ENCODE measurements around the gene CIRBP.
"Not testable (repeated sequence)": the region's sequence is repeated elsewhere in the genome, so short reads cannot be mapped to it uniquely, and the experiment has no call there.

CIRBP gene

GRCh38 chr19:1309977-1310852 lies 41.1 kb downstream of the CIRBP start:
- no peak for ATAC-seq
- no peak for DNase-seq
- Mint-ChIP-seq H3K27ac (no peak overlapping the region), H3K9me3 (no peaks in the 10 kb centered on the region), H3K4me1 (no peaks in the 10 kb centered on the region), H3K27me3 (peaks cover 2% of the 10 kb centered on the region), H3K4me3 (no peak overlapping the region)

- H3K27ac Mint-ChIP-seq: no peak overlapping the region
- H3K27me3 Mint-ChIP-seq: peaks cover 7% of the 10 kb centered on the region
Measured at GRCh38 chr19:1310853-1311180, 41.7 kb downstream of the CIRBP start.

DNA sequence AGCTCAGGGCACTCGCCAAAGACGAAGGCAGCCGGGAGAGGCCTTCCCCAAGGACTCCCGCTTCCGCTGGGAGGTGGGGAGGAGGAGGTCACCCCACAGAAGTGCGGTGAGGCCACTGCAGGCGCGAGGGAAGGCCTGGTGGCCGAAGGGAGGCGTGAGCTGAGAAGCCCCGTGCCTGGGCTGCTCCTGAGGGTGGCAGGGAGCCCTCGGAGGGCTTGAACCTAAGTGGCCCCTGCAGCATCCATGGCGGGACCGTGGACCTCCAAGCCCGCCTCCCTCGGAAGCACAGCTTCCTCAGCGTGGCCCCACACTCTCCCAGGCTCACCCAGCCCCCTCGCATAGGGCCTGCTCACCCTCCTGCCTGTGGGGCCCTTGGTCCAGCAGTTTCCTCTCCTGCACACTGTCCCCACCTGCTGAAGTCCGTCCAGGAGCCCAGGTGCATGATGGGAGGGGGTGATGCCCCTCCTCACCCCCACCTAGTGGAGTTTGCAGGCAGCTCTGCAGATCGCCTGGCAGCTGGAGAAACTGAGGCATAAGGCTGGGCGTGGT lies 42.5 kb downstream of the CIRBP start:
- H3K4me1 Mint-ChIP-seq: no peaks in the 10 kb centered on the region
- H3K4me3 Mint-ChIP-seq: no peak overlapping the region
- no peak overlapping the region for H3K27ac Mint-ChIP-seq
- peaks cover 15% of the 10 kb centered on the region for H3K27me3 Mint-ChIP-seq
- H3K9me3 Mint-ChIP-seq: no peaks in the 10 kb centered on the region
- no peak for DNase-seq
- no peak for ATAC-seq

More at GRCh38 chr19:1310853-1311180, 41.7 kb downstream of the CIRBP start:
- ATAC-seq: no peak
- H3K4me1 Mint-ChIP-seq: no peaks in the 10 kb centered on the region
- H3K4me3 Mint-ChIP-seq: no peak overlapping the region
- DNase-seq: no peak
- no peaks in the 10 kb centered on the region for H3K9me3 Mint-ChIP-seq

GRCh38 chr19:1312767-1313694 lies 43.9 kb downstream of the CIRBP start:
- no peak for ATAC-seq
- DNase-seq: no peak
- Mint-ChIP-seq H3K4me3 (no peak overlapping the region), H3K4me1 (no peaks in the 10 kb centered on the region), H3K27me3 (peaks cover 29% of the 10 kb centered on the region), H3K9me3 (no peaks in the 10 kb centered on the region), H3K27ac (no peak overlapping the region)

DNA sequence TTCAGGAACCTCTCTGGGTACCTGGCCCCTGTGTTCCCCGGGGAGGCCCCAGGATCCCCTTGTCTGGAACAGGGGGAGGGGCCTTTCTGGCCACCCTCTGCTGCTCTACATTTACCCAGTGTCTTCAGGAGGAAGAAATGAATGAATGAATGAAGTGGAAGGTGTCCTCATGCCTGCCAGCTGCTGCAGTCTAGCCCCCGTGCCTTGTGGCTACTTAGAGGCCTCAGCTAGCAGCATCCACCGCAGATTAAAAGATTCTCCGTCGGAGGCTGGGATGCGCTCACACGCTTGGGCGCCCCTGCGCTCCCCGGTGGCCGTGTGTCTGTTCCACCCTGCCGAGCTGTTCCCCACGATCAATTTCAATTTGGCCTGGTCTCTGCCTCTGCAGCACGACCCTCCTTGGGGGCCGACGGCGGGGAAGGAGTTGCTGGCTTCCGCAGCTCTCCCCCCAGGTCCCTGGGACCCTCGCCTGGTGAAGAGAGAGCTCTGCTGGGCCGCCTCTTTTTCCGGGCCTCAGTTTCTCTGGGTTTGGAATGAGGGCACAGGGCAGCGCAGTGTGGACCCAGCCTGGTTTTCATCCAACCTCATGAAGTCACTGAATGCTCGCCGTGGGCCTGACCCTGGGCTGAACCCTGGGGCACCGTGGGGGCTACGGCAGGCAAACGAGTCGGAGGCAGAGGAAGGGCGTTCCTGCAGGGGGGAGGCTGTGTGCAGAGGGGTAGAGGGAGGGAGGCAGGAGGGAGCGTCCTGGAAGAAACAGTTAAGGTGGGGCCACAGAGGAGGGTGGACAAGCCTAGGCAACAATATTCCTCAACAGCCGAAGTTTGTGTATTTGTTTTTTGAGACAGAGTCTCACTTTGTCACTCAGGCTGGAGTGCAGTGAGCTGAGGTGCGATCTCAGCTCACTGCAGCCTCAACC lies 44.8 kb downstream of the CIRBP start:
- no peaks in the 10 kb centered on the region for H3K4me1 Mint-ChIP-seq
- H3K4me3 Mint-ChIP-seq: no peak overlapping the region
- ATAC-seq: no peak
- peaks cover 33% of the 10 kb centered on the region for H3K27me3 Mint-ChIP-seq
- DNase-seq: no peak
- H3K27ac Mint-ChIP-seq: no peak overlapping the region
- H3K9me3 Mint-ChIP-seq: no peaks in the 10 kb centered on the region

DNA sequence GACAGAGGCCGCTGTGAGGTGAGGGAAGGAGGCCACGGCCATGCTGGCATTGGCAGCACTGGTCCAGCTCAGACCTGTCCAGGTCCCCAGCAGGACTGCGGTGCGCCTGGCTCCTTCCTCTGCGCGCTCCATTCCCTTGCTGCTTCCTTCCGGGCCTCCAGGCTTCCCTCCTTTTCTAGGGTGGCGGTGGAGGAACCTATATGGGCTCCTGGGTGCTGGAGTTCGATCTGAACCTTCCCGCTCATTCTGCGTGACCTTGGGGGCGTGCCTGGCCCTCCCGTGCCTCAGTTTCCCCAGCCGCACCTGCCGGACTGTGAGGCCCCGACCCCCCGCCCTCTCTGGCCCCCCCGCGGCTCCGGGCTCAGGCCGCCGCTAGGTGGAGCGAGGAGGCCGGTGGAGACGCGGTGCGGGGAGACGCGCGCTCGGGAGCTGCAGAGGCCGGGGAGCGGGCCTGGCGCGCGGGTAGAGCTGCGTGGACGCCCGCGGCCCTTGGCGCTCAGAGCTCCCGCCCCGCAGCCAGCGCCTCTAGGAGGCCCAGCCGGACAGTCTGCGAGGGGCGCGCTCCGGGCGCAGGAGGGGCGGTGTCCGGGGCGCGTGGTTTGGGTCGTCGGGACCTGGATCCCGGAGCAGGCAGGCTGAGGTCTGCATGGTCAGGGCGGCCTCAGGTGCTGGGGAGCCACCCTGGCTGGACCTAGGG lies 46.5 kb downstream of the CIRBP start:
- Mint-ChIP-seq H3K4me1 (no peaks in the 10 kb centered on the region), H3K27ac (no peak overlapping the region), H3K27me3 (peaks cover 46% of the 10 kb centered on the region), H3K9me3 (no peaks in the 10 kb centered on the region), H3K4me3 (no peak overlapping the region)
- peak; percentile 80 for ATAC-seq
- peak; percentile 40 to 52 for DNase-seq

DNA sequence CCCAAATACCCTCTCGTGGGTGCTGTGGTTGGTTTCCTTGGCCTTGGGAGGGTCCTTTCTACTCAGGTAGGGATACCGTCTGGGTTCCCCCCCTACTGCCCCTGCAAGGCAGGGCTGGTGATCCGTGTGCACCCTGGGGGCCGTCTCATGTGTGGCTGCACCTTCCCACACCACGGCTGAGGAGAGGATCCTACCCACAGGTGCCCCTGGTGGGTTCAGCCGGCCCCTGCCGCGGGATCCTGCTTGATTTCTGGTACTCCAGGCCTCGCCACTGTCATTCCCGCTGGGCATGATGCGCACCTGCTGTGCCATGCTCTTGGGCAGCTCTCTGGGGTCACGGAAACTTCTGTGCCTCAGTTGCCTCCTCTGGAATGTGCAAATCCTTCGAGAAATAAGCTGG lies 47.3 kb downstream of the CIRBP start:
- ATAC-seq (no peak), DNase-seq (no peak)
- H3K4me3 Mint-ChIP-seq: no peak overlapping the region
- no peaks in the 10 kb centered on the region for H3K9me3 Mint-ChIP-seq
- H3K4me1 Mint-ChIP-seq: no peaks in the 10 kb centered on the region
- peaks cover 51% of the 10 kb centered on the region for H3K27me3 Mint-ChIP-seq
- no peak overlapping the region for H3K27ac Mint-ChIP-seq

- no peak overlapping the region for H3K27ac Mint-ChIP-seq
- H3K9me3 Mint-ChIP-seq: no peaks in the 10 kb centered on the region
Measured at GRCh38 chr19:1317274-1318003, 48.3 kb downstream of the CIRBP start.

GRCh38 chr19:1318678-1319471 lies 49.7 kb downstream of the CIRBP start:
- Mint-ChIP-seq H3K9me3 (no peaks in the 10 kb centered on the region), H3K4me3 (no peak overlapping the region), H3K4me1 (no peaks in the 10 kb centered on the region), H3K27me3 (peaks cover 75% of the 10 kb centered on the region), H3K27ac (no peak overlapping the region)
- ATAC-seq (no peak), DNase-seq (no peak)

More at GRCh38 chr19:1317274-1318003, 48.3 kb downstream of the CIRBP start:
- no peaks in the 10 kb centered on the region for H3K4me1 Mint-ChIP-seq
- ATAC-seq (no peak), DNase-seq (no peak)
- peaks cover 61% of the 10 kb centered on the region for H3K27me3 Mint-ChIP-seq
- no peak overlapping the region for H3K4me3 Mint-ChIP-seq

DNA sequence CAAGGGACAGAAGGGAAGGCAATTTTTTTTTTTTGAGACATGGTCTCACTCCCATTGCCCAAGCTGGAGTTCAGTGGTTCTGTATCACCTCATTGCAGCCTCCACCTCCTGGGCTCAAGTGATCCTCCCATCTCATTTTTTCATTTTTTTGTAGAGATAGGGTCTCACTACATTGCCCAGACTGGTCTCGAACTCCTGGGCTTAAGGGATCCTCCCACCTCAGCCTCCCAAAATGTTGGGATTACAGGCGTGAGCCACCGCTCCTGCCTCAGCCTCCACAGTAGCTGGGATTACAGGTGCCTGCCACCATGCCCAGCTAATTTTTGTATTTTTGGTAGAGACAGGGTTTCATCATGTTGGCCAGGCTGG lies 51.1 kb downstream of the CIRBP start:
- Mint-ChIP-seq H3K27me3 (peaks cover 87% of the 10 kb centered on the region), H3K4me1 (peaks cover 10% of the 10 kb centered on the region)
- H3K9me3 Mint-ChIP-seq, H3K4me3 Mint-ChIP-seq, DNase-seq, H3K27ac Mint-ChIP-seq, ATAC-seq: not testable (repeated sequence)

DNA sequence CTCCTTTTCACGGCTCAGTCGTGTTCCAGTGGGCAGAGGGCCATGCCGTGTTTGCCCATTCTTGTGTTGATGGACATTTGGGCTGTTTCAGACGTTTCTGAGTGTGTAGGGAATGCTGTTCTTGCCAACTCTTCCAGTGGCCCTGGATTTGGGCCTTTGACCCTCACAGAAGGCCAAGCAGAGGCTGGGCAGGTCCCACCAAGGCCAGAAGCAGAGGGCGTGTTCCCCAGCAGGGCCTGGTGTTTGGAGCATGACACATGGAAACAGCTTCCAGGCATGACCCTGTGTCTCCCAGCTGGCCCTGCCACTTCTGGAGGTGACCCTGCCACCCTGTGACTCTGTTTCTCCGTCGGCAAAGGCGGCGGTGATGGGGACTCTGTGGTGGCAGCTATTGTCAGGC lies 52.4 kb downstream of the CIRBP start:
- Mint-ChIP-seq H3K4me1 (peaks cover 14% of the 10 kb centered on the region), H3K27ac (no peak overlapping the region), H3K4me3 (no peak overlapping the region), H3K9me3 (no peaks in the 10 kb centered on the region), H3K27me3 (peaks cover 80% of the 10 kb centered on the region)
- no peak for DNase-seq
- ATAC-seq: no peak

- Mint-ChIP-seq H3K27ac (peak overlapping the region in 1 of 2 donors; percentile 51), H3K9me3 (no peaks in the 10 kb centered on the region), H3K27me3 (peaks cover 72% of the 10 kb centered on the region), H3K4me1 (peaks cover 14% of the 10 kb centered on the region), H3K4me3 (no peak overlapping the region)
- ATAC-seq (no peak), DNase-seq (no peak)
Measured at GRCh38 chr19:1322198-1322981, 53.3 kb downstream of the CIRBP start.
